Neural progenitor cell (in vitro differentiated cells): ENCODE measurements around the gene SMPDL3A. TPM values are rescaled to one million over a fixed set of nuclear protein-coding genes. Genes with fewer than 3 reads are reported as not detected.

Experiments used
- DNase-seq: peaks from one replicate; pipeline ENCODE4 v3.0.0-alpha.2; 2016; ENCODE audit warnings: low spot score
- H2AFZ ChIP-seq: fragments of 200-600 bp; sonication (generic); replicated peaks from 2 replicates; pipeline ENCODE4 v1.6.1; 2016; ENCODE audit warnings: antibody characterized with exemption
- H3F3A ChIP-seq: fragments of 200-600 bp; sonication (generic); 2 replicates; pipeline ENCODE4 v1.6.1; 2016; ENCODE audit warnings: antibody characterized with exemption, low read depth
- H3K27ac ChIP-seq: fragments of 200-600 bp; sonication (generic); 2 replicates; pipeline ENCODE4 v1.5.1; 2016; ENCODE audit warnings: mild to moderate bottlenecking
- H3K27me3 ChIP-seq: fragments of 200-600 bp; sonication (generic); 2 replicates; pipeline ENCODE4 v1.6.1; 2016; ENCODE audit warnings: mild to moderate bottlenecking, moderate library complexity
- H3K36me3 ChIP-seq: fragments of 200-600 bp; sonication (generic); 2 replicates; pipeline ENCODE4 v1.5.1; 2016
- H3K4me1 ChIP-seq: fragments of 200-600 bp; sonication (generic); 2 replicates; pipeline ENCODE4 v1.6.1; 2016; ENCODE audit warnings: mixed run types
- H3K4me2 ChIP-seq: fragments of 200-600 bp; sonication (generic); 2 replicates; pipeline ENCODE4 v1.6.1; 2016
- H3K4me3 ChIP-seq: fragments of 200-600 bp; sonication (generic); 2 replicates; pipeline ENCODE4 v1.5.1; 2016
- H3K79me2 ChIP-seq: fragments of 200-600 bp; sonication (generic); 2 replicates; pipeline ENCODE4 v1.6.1; 2016; ENCODE audit warnings: low read depth
- H3K9ac ChIP-seq: fragments of 200-600 bp; sonication (generic); 2 replicates; pipeline ENCODE4 v1.6.1; 2016
- H3K9me3 ChIP-seq: fragments of 200-600 bp; sonication (generic); 2 replicates; pipeline ENCODE4 v1.5.1; 2016; ENCODE audit warnings: low read depth
- H4K20me1 ChIP-seq: fragments of 200-600 bp; sonication (generic); 2 replicates; pipeline ENCODE4 v1.6.1; 2016; ENCODE audit warnings: low read depth
- H3K27ac Mint-ChIP-seq: 3 replicates; pipeline ENCODE4 v1.8.0; 2021; ENCODE audit warnings: mixed read lengths
- H3K27me3 Mint-ChIP-seq: 2 replicates; pipeline ENCODE4 v1.8.0; 2022; ENCODE audit warnings: low read depth, mild to moderate bottlenecking, inconsistent platforms, moderate library complexity, mixed read lengths; ENCODE audit not compliant: insufficient read depth
- H3K36me3 Mint-ChIP-seq: 3 replicates; pipeline ENCODE4 v1.8.0; 2021; ENCODE audit warnings: mixed read lengths
- H3K4me1 Mint-ChIP-seq: 3 replicates; pipeline ENCODE4 v1.8.0; 2021; ENCODE audit warnings: mixed read lengths
- H3K4me3 Mint-ChIP-seq: 3 replicates; pipeline ENCODE4 v1.8.0; 2021; ENCODE audit warnings: mild to moderate bottlenecking, moderate library complexity, mixed read lengths
- H3K9me3 Mint-ChIP-seq: 3 replicates; pipeline ENCODE4 v1.8.0; 2020; ENCODE audit warnings: mixed read lengths
- EZH2 ChIP-seq: fragments of 200-600 bp; sonication (generic); IDR thresholded peaks from 2 replicates; pipeline ENCODE4 v1.6.1; 2017; ENCODE audit warnings: antibody characterized with exemption, mild to moderate bottlenecking, moderate library complexity
- EZH2phosphoT487 ChIP-seq: fragments of 200-600 bp; sonication (generic); IDR thresholded peaks from 2 replicates; pipeline ENCODE4 v1.6.1; 2017; ENCODE audit warnings: antibody characterized with exemption
- total RNA-seq: library from RNA; depleted of rRNA; stranded (reverse); fragments of >200 nt; gene quantifications from 2 replicates; pipeline ENCODE4 v1.2.3, GENCODE V29; 2015; ENCODE audit warnings: low replicate concordance
- TF ChIP-seq, protein P1 (sequence below): fragments of 200-600 bp; sonication (generic); IDR thresholded peaks from 2 replicates; pipeline ENCODE4 v1.5.1; 2017; ENCODE audit warnings: antibody characterized with exemption, mild to moderate bottlenecking

SMPDL3A gene
- total RNA-seq, result 1.2 and 2.0 TPM in 2 replicates

DNA sequence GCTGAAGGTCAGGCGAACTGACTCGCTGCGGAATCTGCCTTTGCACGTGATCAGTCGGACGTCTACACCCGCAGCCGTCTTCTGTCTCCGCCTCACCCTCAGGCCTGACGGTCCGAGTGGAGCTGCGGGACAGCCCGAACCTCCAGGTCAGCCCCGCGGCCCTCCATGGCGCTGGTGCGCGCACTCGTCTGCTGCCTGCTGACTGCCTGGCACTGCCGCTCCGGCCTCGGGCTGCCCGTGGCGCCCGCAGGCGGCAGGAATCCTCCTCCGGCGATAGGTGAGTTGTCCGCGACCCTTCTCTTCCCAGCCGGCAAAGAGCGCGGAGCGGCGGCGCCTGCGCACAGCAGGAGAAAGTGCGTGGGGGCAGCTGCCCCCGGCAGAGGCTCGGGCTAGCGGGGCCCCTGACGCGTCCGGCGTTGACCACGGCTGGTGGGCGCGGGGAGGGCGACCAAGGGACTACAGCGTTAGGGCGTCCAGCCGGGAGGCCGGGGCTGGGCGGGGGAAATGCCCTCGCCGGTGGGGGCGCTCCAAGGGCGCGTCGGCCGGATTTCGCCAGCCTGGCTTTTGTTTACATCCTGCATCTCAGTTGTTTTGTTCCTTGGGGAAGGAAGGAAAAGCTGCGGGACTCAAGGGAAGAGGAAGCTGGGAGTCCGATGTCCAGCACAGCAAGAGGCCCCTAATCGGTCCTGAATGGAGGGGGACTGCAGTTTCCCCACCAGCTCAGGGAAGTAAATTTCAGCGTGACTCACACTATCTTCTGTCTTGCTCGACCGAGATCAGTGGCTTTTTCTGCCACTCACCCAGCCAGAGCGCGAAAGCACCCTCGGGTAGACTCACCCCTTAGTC lies at the start of gene SMPDL3A:
TSS of gene SMPDL3A (plus strand) at position 77 of the 846 bp plus-strand sequence. CDS start at position 166, 89 bp downstream.
- Histone ChIP-seq H3K4me3 (peak within 1 kb of the TSS; percentile 76), H3F3A (peaks cover 33% of the 10 kb centered on the region), H3K4me1 (peaks cover 17% of the 10 kb centered on the region), H3K27ac (peak within 1 kb of the TSS; percentile 10), H3K9ac (peak within 1 kb of the TSS; percentile 50), H3K36me3 (no peaks in the 10 kb centered on the region), H3K9me3 (no peaks in the 10 kb centered on the region), H3K27me3 (peaks cover 50% of the 10 kb centered on the region), H3K79me2 (no peaks in the 10 kb centered on the region), H4K20me1 (no peaks in the 10 kb centered on the region), H2AFZ (peak within 1 kb of the TSS; percentile 99), H3K4me2 (peak within 1 kb of the TSS; percentile 87)
- peaks cover 6% of the 10 kb centered on the region for H3K27me3 Mint-ChIP-seq
- no peaks in the 10 kb centered on the region for H3K9me3 Mint-ChIP-seq
- peak; percentile 88 for DNase-seq
- H3K36me3 Mint-ChIP-seq, result no peaks in the 10 kb centered on the region
- peak within 1 kb of the TSS; percentile 98 for H3K27ac Mint-ChIP-seq
- H3K4me1 Mint-ChIP-seq, result peaks cover 37% of the 10 kb centered on the region
- H3K4me3 Mint-ChIP-seq, result peak within 1 kb of the TSS; percentile 99
- TF ChIP-seq, protein P1, sequence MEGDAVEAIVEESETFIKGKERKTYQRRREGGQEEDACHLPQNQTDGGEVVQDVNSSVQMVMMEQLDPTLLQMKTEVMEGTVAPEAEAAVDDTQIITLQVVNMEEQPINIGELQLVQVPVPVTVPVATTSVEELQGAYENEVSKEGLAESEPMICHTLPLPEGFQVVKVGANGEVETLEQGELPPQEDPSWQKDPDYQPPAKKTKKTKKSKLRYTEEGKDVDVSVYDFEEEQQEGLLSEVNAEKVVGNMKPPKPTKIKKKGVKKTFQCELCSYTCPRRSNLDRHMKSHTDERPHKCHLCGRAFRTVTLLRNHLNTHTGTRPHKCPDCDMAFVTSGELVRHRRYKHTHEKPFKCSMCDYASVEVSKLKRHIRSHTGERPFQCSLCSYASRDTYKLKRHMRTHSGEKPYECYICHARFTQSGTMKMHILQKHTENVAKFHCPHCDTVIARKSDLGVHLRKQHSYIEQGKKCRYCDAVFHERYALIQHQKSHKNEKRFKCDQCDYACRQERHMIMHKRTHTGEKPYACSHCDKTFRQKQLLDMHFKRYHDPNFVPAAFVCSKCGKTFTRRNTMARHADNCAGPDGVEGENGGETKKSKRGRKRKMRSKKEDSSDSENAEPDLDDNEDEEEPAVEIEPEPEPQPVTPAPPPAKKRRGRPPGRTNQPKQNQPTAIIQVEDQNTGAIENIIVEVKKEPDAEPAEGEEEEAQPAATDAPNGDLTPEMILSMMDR, result peak; percentile 61
- TF ChIP-seq EZH2, result peak; percentile 18
- no peak for TF ChIP-seq EZH2phosphoT487

DNA sequence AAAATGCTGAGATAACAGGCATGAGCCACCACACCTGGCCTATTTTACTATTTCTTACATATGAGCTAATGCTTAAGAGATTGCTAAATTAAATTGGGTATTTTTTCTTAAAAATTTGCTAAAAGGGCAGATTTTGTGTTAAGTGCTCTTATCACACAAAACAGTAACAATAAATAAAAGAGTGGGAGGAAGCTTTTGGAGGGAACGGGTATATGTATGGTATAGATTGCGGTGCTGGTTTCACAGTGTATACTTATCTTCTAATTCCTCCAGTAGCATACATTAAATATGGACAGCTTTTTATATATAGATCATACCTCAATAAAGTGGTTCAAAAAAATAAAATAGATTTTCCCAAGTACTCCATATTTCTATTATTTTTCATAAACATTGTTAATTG lies 49.0 kb upstream of the SMPDL3A start:
- no peak overlapping the region for H3K4me3 ChIP-seq
- H3K27me3 ChIP-seq, result no peaks in the 10 kb centered on the region
- peaks cover 2% of the 10 kb centered on the region for H3F3A ChIP-seq
- no peaks in the 10 kb centered on the region for H3K79me2 ChIP-seq
- Mint-ChIP-seq H3K27ac (no peak overlapping the region), H3K36me3 (no peaks in the 10 kb centered on the region), H3K4me3 (no peak overlapping the region), H3K9me3 (peaks cover 5% of the 10 kb centered on the region), H3K4me1 (peaks cover 11% of the 10 kb centered on the region), H3K27me3 (no peaks in the 10 kb centered on the region)
- no peaks in the 10 kb centered on the region for H3K9me3 ChIP-seq
- H3K4me1 ChIP-seq, result peaks cover 4% of the 10 kb centered on the region
- no peaks in the 10 kb centered on the region for H3K36me3 ChIP-seq
- H2AFZ ChIP-seq, result no peak overlapping the region
- H4K20me1 ChIP-seq, result no peaks in the 10 kb centered on the region
- no peak overlapping the region for H3K9ac ChIP-seq
- no peak overlapping the region for H3K27ac ChIP-seq
- H3K4me2 ChIP-seq, result no peak overlapping the region
- TF ChIP-seq, protein P1, result no peak
- TF ChIP-seq EZH2, result no peak
- TF ChIP-seq EZH2phosphoT487, result no peak
- no peak for DNase-seq

DNA sequence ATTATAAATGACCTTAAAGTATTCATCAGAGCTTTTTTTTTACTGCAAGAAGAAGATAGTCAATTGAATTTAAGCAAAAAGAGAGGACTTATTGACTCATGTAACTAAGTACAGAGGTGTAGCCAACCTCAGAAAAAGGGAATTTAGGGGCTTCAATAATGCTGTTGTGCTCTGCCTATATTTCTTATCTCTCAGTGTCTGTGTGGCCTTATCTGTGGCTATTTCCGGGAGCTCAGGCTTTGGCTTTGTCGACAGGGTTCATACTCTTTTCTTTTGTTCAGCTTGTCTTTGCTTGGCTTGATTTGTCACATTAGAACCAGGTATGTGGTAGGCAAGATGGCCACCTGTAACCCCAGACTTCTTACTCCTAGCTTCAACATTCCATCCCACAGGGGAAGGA lies 48.1 kb upstream of the SMPDL3A start:
- Histone ChIP-seq H3K27ac (no peak overlapping the region), H3K4me1 (no peaks in the 10 kb centered on the region), H3K4me2 (no peak overlapping the region), H3K4me3 (no peak overlapping the region), H2AFZ (no peak overlapping the region), H3K36me3 (no peaks in the 10 kb centered on the region), H3K79me2 (no peaks in the 10 kb centered on the region), H3K9ac (no peak overlapping the region), H3K27me3 (no peaks in the 10 kb centered on the region), H4K20me1 (no peaks in the 10 kb centered on the region), H3F3A (no peaks in the 10 kb centered on the region), H3K9me3 (no peaks in the 10 kb centered on the region)
- H3K9me3 Mint-ChIP-seq, result peaks cover 5% of the 10 kb centered on the region
- H3K27ac Mint-ChIP-seq, result no peak overlapping the region
- peaks cover 3% of the 10 kb centered on the region for H3K4me1 Mint-ChIP-seq
- no peaks in the 10 kb centered on the region for H3K36me3 Mint-ChIP-seq
- H3K4me3 Mint-ChIP-seq, result no peak overlapping the region
- no peaks in the 10 kb centered on the region for H3K27me3 Mint-ChIP-seq
- no peak for DNase-seq
- TF ChIP-seq, protein P1, result no peak
- TF ChIP-seq EZH2 (no peak), EZH2phosphoT487 (no peak)
